ENCODE measurements around the gene JMJD8.

JMJD8 gene

GRCh38 chr16:671353-672131, 12.6 kb downstream of the JMJD8 start:
- Mint-ChIP-seq H3K9me3 (no peaks in the 10 kb centered on the region), H3K4me3 (no peak overlapping the region), H3K4me1 (peaks cover 16% of the 10 kb centered on the region), H3K36me3 (peaks cover 38% of the 10 kb centered on the region), H3K27ac (no peak overlapping the region), H3K27me3 (peaks cover 13% of the 10 kb centered on the region)
- no peak for ATAC-seq

GRCh38 chr16:670485-671352, 13.4 kb downstream of the JMJD8 start:
- Mint-ChIP-seq H3K27ac (no peak overlapping the region), H3K36me3 (peaks cover 38% of the 10 kb centered on the region), H3K27me3 (peaks cover 13% of the 10 kb centered on the region), H3K4me3 (no peak overlapping the region), H3K4me1 (peaks cover 16% of the 10 kb centered on the region), H3K9me3 (no peaks in the 10 kb centered on the region)
- ATAC-seq: no peak

- Mint-ChIP-seq H3K9me3 (no peaks in the 10 kb centered on the region), H3K27me3 (peaks cover 2% of the 10 kb centered on the region), H3K4me1 (peaks cover 9% of the 10 kb centered on the region), H3K36me3 (peaks cover 34% of the 10 kb centered on the region), H3K4me3 (peak overlapping the region; percentile 58), H3K27ac (no peak overlapping the region)
- no peak for ATAC-seq
These were observed 14.5 kb downstream of the JMJD8 start for GRCh38 chr16:669666-670065.

- H3K27ac Mint-ChIP-seq: peak overlapping the region; percentile 82
- H3K27me3 Mint-ChIP-seq: no peaks in the 10 kb centered on the region
- ATAC-seq: peak; percentile 0
- peak overlapping the region; percentile 82 for H3K4me3 Mint-ChIP-seq
- H3K36me3 Mint-ChIP-seq: peaks cover 28% of the 10 kb centered on the region
- peaks cover 7% of the 10 kb centered on the region for H3K4me1 Mint-ChIP-seq
- H3K9me3 Mint-ChIP-seq: no peaks in the 10 kb centered on the region
These were observed 15.5 kb downstream of the JMJD8 start for GRCh38 chr16:668519-669171.

GRCh38 chr16:667780-668518, 16.2 kb downstream of the JMJD8 start, which contains the start of gene RHOT2:
Gene RHOT2, plus strand, starts transcription at chr16:668132. Its CDS starts 68 bp downstream, at chr16:668200.
- Mint-ChIP-seq H3K4me3 (peak within 1 kb of the TSS; percentile 82), H3K27me3 (no peaks in the 10 kb centered on the region), H3K36me3 (peaks cover 26% of the 10 kb centered on the region), H3K27ac (peak within 1 kb of the TSS; percentile 82), H3K9me3 (no peaks in the 10 kb centered on the region), H3K4me1 (peaks cover 7% of the 10 kb centered on the region)
- peak; percentile 96 for ATAC-seq

GRCh38 chr16:667113-667779, 16.9 kb downstream of the JMJD8 start:
- H3K4me1 Mint-ChIP-seq: peaks cover 7% of the 10 kb centered on the region
- H3K4me3 Mint-ChIP-seq: no peak overlapping the region
- no peaks in the 10 kb centered on the region for H3K27me3 Mint-ChIP-seq
- ATAC-seq: no peak
- H3K27ac Mint-ChIP-seq: peak overlapping the region; percentile 82
- peaks cover 22% of the 10 kb centered on the region for H3K36me3 Mint-ChIP-seq
- H3K9me3 Mint-ChIP-seq: no peaks in the 10 kb centered on the region

GRCh38 chr16:666572-666971, 17.6 kb downstream of the JMJD8 start:
- Mint-ChIP-seq H3K4me1 (peaks cover 8% of the 10 kb centered on the region), H3K27me3 (no peaks in the 10 kb centered on the region), H3K27ac (no peak overlapping the region), H3K36me3 (peaks cover 18% of the 10 kb centered on the region), H3K9me3 (no peaks in the 10 kb centered on the region), H3K4me3 (no peak overlapping the region)
- ATAC-seq: no peak

GRCh38 chr16:662597-662996, 21.5 kb downstream of the JMJD8 start:
- Mint-ChIP-seq H3K4me1 (peaks cover 14% of the 10 kb centered on the region), H3K27me3 (no peaks in the 10 kb centered on the region), H3K4me3 (no peak overlapping the region), H3K9me3 (no peaks in the 10 kb centered on the region), H3K27ac (no peak overlapping the region), H3K36me3 (peaks cover 6% of the 10 kb centered on the region)
- ATAC-seq: no peak

- Mint-ChIP-seq H3K27ac (no peak overlapping the region), H3K27me3 (no peaks in the 10 kb centered on the region), H3K4me1 (peaks cover 14% of the 10 kb centered on the region), H3K4me3 (no peak overlapping the region), H3K9me3 (no peaks in the 10 kb centered on the region), H3K36me3 (peaks cover 6% of the 10 kb centered on the region)
- ATAC-seq: no peak
These were observed 22.0 kb downstream of the JMJD8 start for GRCh38 chr16:662095-662494.

GRCh38 chr16:661184-661821, 22.8 kb downstream of the JMJD8 start:
- peak overlapping the region; percentile 74 for H3K27ac Mint-ChIP-seq
- H3K4me3 Mint-ChIP-seq: no peak overlapping the region

GRCh38 chr16:660459-661183, 23.5 kb downstream of the JMJD8 start:
- peaks cover 6% of the 10 kb centered on the region for H3K36me3 Mint-ChIP-seq
- H3K4me3 Mint-ChIP-seq: peak overlapping the region; percentile 45
- H3K9me3 Mint-ChIP-seq: no peaks in the 10 kb centered on the region
- H3K27me3 Mint-ChIP-seq: no peaks in the 10 kb centered on the region
- H3K27ac Mint-ChIP-seq: peak overlapping the region; percentile 74
- peak; percentile 70 for ATAC-seq
- peaks cover 14% of the 10 kb centered on the region for H3K4me1 Mint-ChIP-seq

More at GRCh38 chr16:661184-661821, 22.8 kb downstream of the JMJD8 start:
- peaks cover 6% of the 10 kb centered on the region for H3K36me3 Mint-ChIP-seq
- no peaks in the 10 kb centered on the region for H3K27me3 Mint-ChIP-seq
- peak; percentile 22 for ATAC-seq
- H3K4me1 Mint-ChIP-seq: peaks cover 14% of the 10 kb centered on the region
- H3K9me3 Mint-ChIP-seq: no peaks in the 10 kb centered on the region

GRCh38 chr16:660132-660458, 24.0 kb downstream of the JMJD8 start:
- Mint-ChIP-seq H3K4me1 (peaks cover 14% of the 10 kb centered on the region), H3K27me3 (no peaks in the 10 kb centered on the region), H3K27ac (peak overlapping the region; percentile 74), H3K4me3 (no peak overlapping the region), H3K36me3 (peaks cover 6% of the 10 kb centered on the region), H3K9me3 (no peaks in the 10 kb centered on the region)
- no peak for ATAC-seq

- ATAC-seq: no peak
- no peaks in the 10 kb centered on the region for H3K27me3 Mint-ChIP-seq
- H3K4me1 Mint-ChIP-seq: peaks cover 14% of the 10 kb centered on the region
- H3K27ac Mint-ChIP-seq: no peak overlapping the region
- no peaks in the 10 kb centered on the region for H3K9me3 Mint-ChIP-seq
- H3K36me3 Mint-ChIP-seq: peaks cover 6% of the 10 kb centered on the region
- no peak overlapping the region for H3K4me3 Mint-ChIP-seq
These were observed 24.5 kb downstream of the JMJD8 start for GRCh38 chr16:659618-660017.
